Breast epithelium (tissue), 4 donors: ENCODE measurements around the gene HLA-F. TPM values are rescaled to one million over a fixed set of nuclear protein-coding genes. Genes with fewer than 3 reads are reported as not detected.

Source experiments
- DNase-seq, 2 donors: peaks; one replicate each; pipeline ENCODE4 v3.0.0-alpha.2; 2019; ENCODE audit warnings: low spot score in 2 of 2
- H3K27ac ChIP-seq, 2 donors: fragments of 200-600 bp; sonication (generic) in 1 of 2; one replicate each; pipeline ENCODE4 v1.5.1; 2016 to 2019; ENCODE audit warnings: mild to moderate bottlenecking in 1 of 2
- H3K27me3 ChIP-seq, 2 donors: fragments of 200-600 bp; sonication (generic) in 1 of 2; one replicate each; pipeline versions ENCODE4 v1.5.1 to v1.6.0; 2017 to 2019; ENCODE audit warnings: control low read depth in 1 of 2, mild to moderate bottlenecking in 1 of 2
- H3K36me3 ChIP-seq: fragments of 200-600 bp; one replicate; pipeline ENCODE4 v1.5.1; 2019
- H3K4me1 ChIP-seq, 2 donors: fragments of 200-600 bp; sonication (generic); one replicate each; pipeline ENCODE4 v1.5.1; 2016 to 2019; ENCODE audit warnings: control low read depth in 1 of 2
- H3K4me3 ChIP-seq, 3 donors: fragments of 200-600 bp; sonication (generic); 1 replicate in 2 of 3; 2 replicates in 1 of 3; pipeline ENCODE4 v1.5.1; 2016 to 2019; ENCODE audit warnings: mild to moderate bottlenecking in 3 of 3, moderate library complexity in 2 of 3
- H3K9me3 ChIP-seq, 2 donors: fragments of 200-600 bp; sonication (generic) in 1 of 2; one replicate each; pipeline ENCODE4 v1.5.1; 2016 to 2019; ENCODE audit warnings: control low read depth in 1 of 2
- POLR2A ChIP-seq: fragments of 450-650 bp; IDR thresholded peaks from one replicate; pipeline ENCODE4 v1.6.1; 2016; ENCODE audit warnings: antibody characterized with exemption, mild to moderate bottlenecking, moderate library complexity
- POLR2AphosphoS5 ChIP-seq, 3 donors: sonication (generic); formaldehyde crosslinking; IDR thresholded peaks; one replicate each; pipeline ENCODE4 v1.6.1; 2017; ENCODE audit warnings: antibody characterized with exemption in 3 of 3
- intact Hi-C: fragments of 100-400 bp; cut with DNase I; formaldehyde crosslinking; loops from one replicate; pipeline ENCODE4 v1.15.1; 2023; ENCODE audit warnings: low total_unique reads
- total RNA-seq, 3 donors: library from RNA; depleted of rRNA; stranded (reverse); fragments of >200 nt; gene quantifications; one replicate each; pipeline ENCODE4 v1.1.0, GENCODE V29; 2016
- TF ChIP-seq, protein P1 (sequence below), 3 donors: fragments of 450-650 bp; IDR thresholded peaks; one replicate each; pipeline ENCODE4 v1.5.1; 2016 to 2017; ENCODE audit warnings: antibody characterized with exemption in 3 of 3, mild to moderate bottlenecking in 3 of 3, moderate library complexity in 3 of 3

HLA-F gene
- total RNA-seq, 3 donors from 2014 or later: 58.6 to 93.7 (median 64.1) TPM

DNA sequence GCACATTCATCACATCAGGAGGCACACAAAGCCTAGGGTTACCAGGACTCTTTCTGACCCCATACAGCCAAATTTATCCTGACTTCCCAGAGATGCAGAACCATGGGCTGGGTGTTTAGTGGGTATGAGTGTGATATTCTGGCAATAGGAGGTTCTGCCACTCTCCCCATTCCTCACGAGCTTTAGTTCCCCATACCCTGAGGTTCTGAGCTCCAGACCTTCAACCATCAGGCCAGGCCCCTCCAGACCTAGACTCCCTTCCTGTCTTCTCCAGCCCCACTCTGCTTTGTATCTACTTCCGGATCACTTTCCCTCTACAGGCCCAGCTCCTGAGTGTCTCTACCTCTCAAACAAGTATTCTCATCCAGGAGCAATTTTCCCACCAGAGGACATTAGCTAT, 4.4 kb downstream of the HLA-F start:
- Histone ChIP-seq H3K36me3 (no peaks in the 10 kb centered on the region), H3K27me3 (no peaks in the 10 kb centered on the region), H3K9me3 (no peaks in the 10 kb centered on the region), H3K27ac (no peak overlapping the region), H3K4me3 (no peak overlapping the region), H3K4me1 (no peaks in the 10 kb centered on the region)
- no peak for DNase-seq
- intact Hi-C loops: no loop called here
- TF ChIP-seq, protein P1, sequence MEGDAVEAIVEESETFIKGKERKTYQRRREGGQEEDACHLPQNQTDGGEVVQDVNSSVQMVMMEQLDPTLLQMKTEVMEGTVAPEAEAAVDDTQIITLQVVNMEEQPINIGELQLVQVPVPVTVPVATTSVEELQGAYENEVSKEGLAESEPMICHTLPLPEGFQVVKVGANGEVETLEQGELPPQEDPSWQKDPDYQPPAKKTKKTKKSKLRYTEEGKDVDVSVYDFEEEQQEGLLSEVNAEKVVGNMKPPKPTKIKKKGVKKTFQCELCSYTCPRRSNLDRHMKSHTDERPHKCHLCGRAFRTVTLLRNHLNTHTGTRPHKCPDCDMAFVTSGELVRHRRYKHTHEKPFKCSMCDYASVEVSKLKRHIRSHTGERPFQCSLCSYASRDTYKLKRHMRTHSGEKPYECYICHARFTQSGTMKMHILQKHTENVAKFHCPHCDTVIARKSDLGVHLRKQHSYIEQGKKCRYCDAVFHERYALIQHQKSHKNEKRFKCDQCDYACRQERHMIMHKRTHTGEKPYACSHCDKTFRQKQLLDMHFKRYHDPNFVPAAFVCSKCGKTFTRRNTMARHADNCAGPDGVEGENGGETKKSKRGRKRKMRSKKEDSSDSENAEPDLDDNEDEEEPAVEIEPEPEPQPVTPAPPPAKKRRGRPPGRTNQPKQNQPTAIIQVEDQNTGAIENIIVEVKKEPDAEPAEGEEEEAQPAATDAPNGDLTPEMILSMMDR (IDR thresholded peaks at IDR 0.05): no peak
- TF ChIP-seq POLR2AphosphoS5 (IDR thresholded peaks at IDR 0.05): no peak
- no peak for TF ChIP-seq POLR2A

DNA sequence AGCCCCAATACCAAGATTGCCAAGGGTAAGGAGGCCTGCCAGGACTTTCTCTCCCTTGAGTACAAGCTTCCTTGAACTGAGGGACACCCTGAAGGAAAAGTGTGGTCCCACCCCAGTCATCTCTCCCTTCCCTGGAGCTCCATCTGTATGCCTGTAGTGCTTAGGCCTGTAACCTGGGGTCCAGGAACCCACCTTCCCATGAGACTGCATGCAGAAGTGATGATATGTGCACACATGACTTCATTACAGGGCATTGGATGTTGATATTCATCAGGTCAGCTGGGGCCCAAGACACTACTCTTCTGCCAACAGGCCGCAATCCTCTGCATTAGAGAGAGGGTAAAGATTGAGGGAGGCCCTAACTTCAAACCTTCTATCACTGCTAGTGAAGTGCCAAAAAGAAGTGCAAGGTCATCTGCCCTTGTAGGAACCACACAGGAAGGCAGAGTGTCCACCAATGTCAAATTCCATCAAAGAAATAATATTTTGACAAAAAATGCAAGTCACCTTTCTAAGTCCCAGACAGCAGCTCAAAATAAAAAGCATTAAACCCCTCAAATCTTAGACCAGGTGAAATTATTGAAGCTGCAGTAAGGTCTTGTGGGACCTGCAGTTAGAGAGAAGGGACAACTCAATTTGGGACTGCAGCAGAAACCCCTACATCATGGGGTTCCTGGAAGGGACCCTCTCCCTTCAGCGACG, 5.1 kb downstream of the HLA-F start:
- intact Hi-C loops: no loop called here
- no peaks in the 10 kb centered on the region for H3K4me1 ChIP-seq
- H3K36me3 ChIP-seq: no peaks in the 10 kb centered on the region
- H3K27ac ChIP-seq: no peak overlapping the region
- TF ChIP-seq POLR2AphosphoS5 (IDR thresholded peaks at IDR 0.05) (no peak), POLR2A (no peak)
- TF ChIP-seq, protein P1 (IDR thresholded peaks at IDR 0.05): no peak
- H3K27me3 ChIP-seq: no peaks in the 10 kb centered on the region
- H3K4me3 ChIP-seq: no peak overlapping the region
- no peak for DNase-seq
- no peaks in the 10 kb centered on the region for H3K9me3 ChIP-seq

DNA sequence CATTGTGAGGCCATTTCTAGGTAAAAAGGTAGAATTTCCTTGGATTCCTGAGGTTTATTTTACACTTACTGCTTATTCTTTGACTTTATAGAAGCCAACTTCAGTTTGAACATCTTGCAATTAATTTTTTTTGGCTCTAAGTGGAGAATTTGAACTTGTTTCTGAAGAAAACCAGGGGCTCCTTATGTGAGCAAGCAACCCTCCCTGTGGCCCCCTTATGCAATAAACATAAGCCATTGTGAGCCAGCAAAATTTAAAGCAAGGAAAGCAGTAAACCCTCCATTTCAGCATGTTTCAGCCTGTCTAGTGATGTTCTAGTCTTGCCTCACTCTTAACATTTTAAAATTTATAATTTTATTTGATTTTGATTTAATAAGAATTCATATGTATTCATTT, 5.6 kb downstream of the HLA-F start:
- no peak for DNase-seq
- no peak overlapping the region for H3K4me3 ChIP-seq
- H3K9me3 ChIP-seq: no peaks in the 10 kb centered on the region
- H3K27ac ChIP-seq: no peak overlapping the region
- H3K36me3 ChIP-seq: no peaks in the 10 kb centered on the region
- no peaks in the 10 kb centered on the region for H3K4me1 ChIP-seq
- TF ChIP-seq POLR2A: no peak
- TF ChIP-seq, protein P1 (IDR thresholded peaks at IDR 0.05): no peak
- TF ChIP-seq POLR2AphosphoS5 (IDR thresholded peaks at IDR 0.05): no peak
- no peaks in the 10 kb centered on the region for H3K27me3 ChIP-seq
- intact Hi-C loops: no loop called here

DNA sequence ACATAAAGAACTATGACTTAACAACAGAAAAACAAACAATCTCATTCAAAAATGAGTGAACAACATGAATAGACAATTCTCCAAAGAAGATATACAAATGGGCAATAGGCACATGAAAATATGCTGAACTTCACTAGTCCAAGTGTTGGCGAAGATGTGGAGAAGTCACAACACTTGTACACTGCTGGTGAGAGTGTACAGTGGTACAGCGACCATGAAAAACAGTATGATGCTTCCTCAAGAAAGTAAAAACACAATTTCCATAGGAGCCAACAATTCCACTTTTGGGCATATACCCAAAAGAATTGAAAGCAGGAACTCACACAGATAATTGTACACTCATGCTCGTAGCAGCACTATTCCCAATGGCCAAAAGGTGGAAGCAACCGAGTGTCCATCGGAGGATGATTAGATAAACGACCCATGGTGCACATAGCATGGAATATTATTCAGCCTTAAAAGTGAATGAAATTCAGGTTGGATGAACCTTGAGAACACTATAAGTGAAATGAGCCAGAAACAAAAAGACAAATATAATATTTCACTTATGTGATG, 6.6 kb downstream of the HLA-F start:
- intact Hi-C loops: no loop called here
- Histone ChIP-seq H3K36me3 (no peaks in the 10 kb centered on the region), H3K4me3 (no peak overlapping the region), H3K4me1 (no peaks in the 10 kb centered on the region), H3K9me3 (no peaks in the 10 kb centered on the region), H3K27ac (no peak overlapping the region), H3K27me3 (no peaks in the 10 kb centered on the region)
- no peak for DNase-seq
- no peak for TF ChIP-seq POLR2AphosphoS5 (IDR thresholded peaks at IDR 0.05)
- TF ChIP-seq, protein P1 (IDR thresholded peaks at IDR 0.05): no peak
- no peak for TF ChIP-seq POLR2A

DNA sequence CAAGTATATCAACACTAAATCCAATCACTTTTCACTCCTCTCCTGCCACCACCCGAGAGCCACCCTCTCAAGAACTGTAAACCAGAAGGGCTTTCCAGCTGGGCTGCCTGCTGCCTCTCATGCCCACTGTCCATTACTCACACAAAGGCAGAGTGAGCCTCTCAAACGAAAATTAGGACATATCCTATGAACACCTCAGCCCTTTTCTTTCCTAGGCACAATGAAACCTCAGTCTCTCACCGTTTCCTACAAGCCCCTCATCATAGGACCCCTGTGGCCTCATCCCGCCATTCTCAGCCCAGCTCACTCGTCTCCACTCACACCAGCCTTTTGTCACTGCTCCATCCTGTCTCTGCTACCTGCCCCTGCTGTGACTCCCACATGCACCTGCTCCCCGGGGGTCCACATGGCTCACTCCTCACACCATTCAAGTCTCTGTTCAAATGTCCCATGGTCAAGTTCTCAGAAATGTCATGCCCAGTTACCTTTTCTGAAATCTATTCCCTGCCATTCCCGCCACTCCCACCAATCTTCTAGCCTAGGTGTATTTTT, 7.4 kb downstream of the HLA-F start:
- intact Hi-C loops: no loop called here
- no peak for DNase-seq
- H3K4me1 ChIP-seq: no peaks in the 10 kb centered on the region
- H3K36me3 ChIP-seq: no peaks in the 10 kb centered on the region
- no peak for TF ChIP-seq POLR2A
- TF ChIP-seq POLR2AphosphoS5 (IDR thresholded peaks at IDR 0.05): no peak
- TF ChIP-seq, protein P1 (IDR thresholded peaks at IDR 0.05): no peak
- H3K27me3 ChIP-seq: no peaks in the 10 kb centered on the region
- no peaks in the 10 kb centered on the region for H3K9me3 ChIP-seq
- H3K27ac ChIP-seq: no peak overlapping the region
- no peak overlapping the region for H3K4me3 ChIP-seq
